Measurements from ENCODE around the gene JUNB.
"Not testable (repeated sequence)": the region's sequence is repeated elsewhere in the genome, so short reads cannot be mapped to it uniquely, and the experiment has no call there.

JUNB gene

GRCh38 chr19:12804051-12804450 is 12.8 kb downstream of the JUNB start:
- no peak for DNase-seq (ENCODE audit: low read depth)

- DNase-seq (ENCODE audit: low read depth), result peak; percentile 78
Observed at GRCh38 chr19:12806242-12807081, 15.2 kb downstream of the JUNB start, which contains the start of gene RNASEH2A. Gene RNASEH2A, plus strand, starts transcription at chr19:12806584. Its CDS starts 90 bp downstream, at chr19:12806674.

- no peak for DNase-seq (ENCODE audit: low read depth)
Observed at GRCh38 chr19:12815088-12815487, 23.8 kb downstream of the JUNB start.

- DNase-seq (ENCODE audit: low read depth), result not testable (repeated sequence)
Observed at GRCh38 chr19:12817188-12817587, 25.9 kb downstream of the JUNB start.

- DNase-seq (ENCODE audit: low read depth), result not testable (repeated sequence)
Observed at GRCh38 chr19:12817810-12818209, 26.5 kb downstream of the JUNB start.

GRCh38 chr19:12821761-12822160 is 30.5 kb downstream of the JUNB start:
- no peak for DNase-seq (ENCODE audit: low read depth)

GRCh38 chr19:12825254-12826131 is 34.2 kb downstream of the JUNB start:
- no peak for DNase-seq (ENCODE audit: low read depth)

- no peak for DNase-seq (ENCODE audit: low read depth)
Observed at GRCh38 chr19:12828494-12828893, 37.2 kb downstream of the JUNB start.

GRCh38 chr19:12833418-12833737 is 42.1 kb downstream of the JUNB start:
- DNase-seq (ENCODE audit: low read depth), result no peak

- no peak for DNase-seq (ENCODE audit: low read depth)
Observed at GRCh38 chr19:12833738-12834565, 42.7 kb downstream of the JUNB start.

GRCh38 chr19:12834566-12834943 is 43.3 kb downstream of the JUNB start, which contains the start of gene RTBDN:
Gene RTBDN, minus strand, starts transcription at chr19:12834579. Its CDS starts 4,600 bp downstream, at chr19:12829979.
- no peak for DNase-seq (ENCODE audit: low read depth)

- DNase-seq (ENCODE audit: low read depth), result no peak
Observed at GRCh38 chr19:12834976-12835757, 43.9 kb downstream of the JUNB start.

GRCh38 chr19:12836529-12836863 is 45.2 kb downstream of the JUNB start:
- DNase-seq (ENCODE audit: low read depth), result no peak

- DNase-seq (ENCODE audit: low read depth), result no peak
Observed at GRCh38 chr19:12837225-12837624, 45.9 kb downstream of the JUNB start.

GRCh38 chr19:12838182-12838885 is 47.0 kb downstream of the JUNB start, which contains the start of gene MAST1:
Gene MAST1, plus strand, starts transcription at chr19:12838515. Its CDS starts 58 bp downstream, at chr19:12838573.
- DNase-seq (ENCODE audit: low read depth), result peak; percentile 30

GRCh38 chr19:12838886-12839756 is 47.8 kb downstream of the JUNB start:
- DNase-seq (ENCODE audit: low read depth), result no peak

- DNase-seq (ENCODE audit: low read depth), result no peak
Observed at GRCh38 chr19:12840091-12841079, 49.1 kb downstream of the JUNB start.

- DNase-seq (ENCODE audit: low read depth), result no peak
Observed at GRCh38 chr19:12841094-12841493, 49.8 kb downstream of the JUNB start.

Data from activated T-helper 1 cell treated with Interleukin-2 at 50 U/mL for 16 hours (primary cell).